ENCODE results near the gene FEV.

FEV gene

GRCh38 chr2:218992196-218992595 is 7.2 kb upstream of the FEV start:
- DNase-seq, result no peak

- no peak for DNase-seq
These were observed 6.7 kb upstream of the FEV start for GRCh38 chr2:218991674-218992168.

GRCh38 chr2:218990612-218991011 is 5.6 kb upstream of the FEV start:
- DNase-seq, result no peak

GRCh38 chr2:218990052-218990451 is 5.1 kb upstream of the FEV start:
- DNase-seq, result no peak

GRCh38 chr2:218988650-218989049 is 3.7 kb upstream of the FEV start:
- DNase-seq, result no peak

- DNase-seq, result no peak
These were observed 3.2 kb upstream of the FEV start for GRCh38 chr2:218988164-218988563.

GRCh38 chr2:218986148-218986761 is 1.3 kb upstream of the FEV start:
- DNase-seq, result no peak

- DNase-seq, result no peak
These were observed 524 bp upstream of the FEV start for GRCh38 chr2:218985325-218986091.

GRCh38 chr2:218984239-218985020 is 554 bp downstream of the FEV start:
- DNase-seq, result no peak

GRCh38 chr2:218983934-218984238 is 1.1 kb downstream of the FEV start:
- no peak for DNase-seq

- no peak for DNase-seq
These were observed 1.6 kb downstream of the FEV start for GRCh38 chr2:218983263-218983933.

GRCh38 chr2:218982586-218983262 is 2.3 kb downstream of the FEV start:
- no peak for DNase-seq

- peak; percentile 30 for DNase-seq
These were observed 3.0 kb downstream of the FEV start for GRCh38 chr2:218981881-218982585.

GRCh38 chr2:218981390-218981880 is 3.5 kb downstream of the FEV start:
- no peak for DNase-seq

GRCh38 chr2:218980735-218981389 is 4.1 kb downstream of the FEV start:
- DNase-seq, result no peak

- DNase-seq, result peak; percentile 84
These were observed 4.9 kb downstream of the FEV start for GRCh38 chr2:218979846-218980734.

GRCh38 chr2:218975060-218975777 is 9.8 kb downstream of the FEV start:
- no peak for DNase-seq

GRCh38 chr2:218970894-218971293 is 14.1 kb downstream of the FEV start:
- DNase-seq, result no peak

- DNase-seq, result no peak
These were observed 20.8 kb downstream of the FEV start for GRCh38 chr2:218964041-218964771.
